BE2C (cell line): ENCODE measurements around the gene IL3.
A peak's percentile ranks its signal among the peaks of the same experiment; 100 is the strongest.
"Not testable (repeated sequence)": the region's sequence is repeated elsewhere in the genome, so short reads cannot be mapped to it uniquely, and the experiment has no call there.

ENCODE experiments used
- DNase-seq: peaks from one replicate; pipeline ENCODE4 v3.0.0-alpha.2; 2020
- H3K27me3 ChIP-seq: fragments of 250-450 bp; sonication (Bioruptor Pico); 2 replicates; pipeline ENCODE4 v1.5.1; 2020; ENCODE audit warnings: mild to moderate bottlenecking
- H3K36me3 ChIP-seq: fragments of 250-450 bp; sonication (Bioruptor Pico); 2 replicates; pipeline ENCODE4 v1.5.1; 2020; ENCODE audit warnings: mild to moderate bottlenecking
- H3K4me1 ChIP-seq: fragments of 250-450 bp; sonication (Bioruptor Pico); 2 replicates; pipeline ENCODE4 v1.5.1; 2020
- H3K4me3 ChIP-seq: 2 replicates; pipeline ENCODE4 v1.5.1; 2011; ENCODE audit warnings: low read depth, low read length
- H3K9me3 ChIP-seq: fragments of 250-450 bp; sonication (Bioruptor Pico); 2 replicates; pipeline ENCODE4 v1.5.1; 2020
- CTCF ChIP-seq: IDR thresholded peaks from 2 replicates; pipeline ENCODE4 v1.5.1; 2012; ENCODE audit warnings: mild to moderate bottlenecking, low read depth, low read length

The IL3 gene

GRCh38 chr5:132105688-132106087, 45.2 kb downstream of the IL3 start:
- Histone ChIP-seq H3K9me3 (no peaks in the 10 kb centered on the region), H3K4me1 (peaks cover 29% of the 10 kb centered on the region), H3K36me3 (no peaks in the 10 kb centered on the region), H3K27me3 (no peaks in the 10 kb centered on the region), H3K4me3 (no peak overlapping the region)
- TF ChIP-seq CTCF, result no peak
- DNase-seq, result peak; percentile 77

- not testable (repeated sequence) for H3K27me3 ChIP-seq, H3K4me3 ChIP-seq, H3K36me3 ChIP-seq, DNase-seq, H3K9me3 ChIP-seq
- H3K4me1 ChIP-seq, result peaks cover 17% of the 10 kb centered on the region
Observed at GRCh38 chr5:132108495-132108894, 48.0 kb downstream of the IL3 start.

- not testable (repeated sequence) for H3K36me3 ChIP-seq, H3K4me3 ChIP-seq, H3K9me3 ChIP-seq, DNase-seq, H3K27me3 ChIP-seq
- peaks cover 14% of the 10 kb centered on the region for H3K4me1 ChIP-seq
Observed at GRCh38 chr5:132108957-132109356, 48.5 kb downstream of the IL3 start.

- Histone ChIP-seq H3K4me1 (peaks cover 10% of the 10 kb centered on the region), H3K9me3 (no peaks in the 10 kb centered on the region), H3K36me3 (no peaks in the 10 kb centered on the region), H3K27me3 (no peaks in the 10 kb centered on the region), H3K4me3 (no peak overlapping the region)
- no peak for DNase-seq
- TF ChIP-seq CTCF, result no peak
Observed at GRCh38 chr5:132109494-132110053, 49.1 kb downstream of the IL3 start.

GRCh38 chr5:132110195-132110594, 49.7 kb downstream of the IL3 start:
- TF ChIP-seq CTCF, result no peak

GRCh38 chr5:132110930-132111329, 50.5 kb downstream of the IL3 start:
- no peak for DNase-seq
- TF ChIP-seq CTCF, result no peak
- Histone ChIP-seq H3K27me3 (no peaks in the 10 kb centered on the region), H3K9me3 (no peaks in the 10 kb centered on the region), H3K4me1 (no peaks in the 10 kb centered on the region), H3K4me3 (no peak overlapping the region), H3K36me3 (no peaks in the 10 kb centered on the region)

More at GRCh38 chr5:132110195-132110594, 49.7 kb downstream of the IL3 start:
- no peaks in the 10 kb centered on the region for H3K36me3 ChIP-seq
- no peaks in the 10 kb centered on the region for H3K27me3 ChIP-seq
- H3K4me1 ChIP-seq, result peaks cover 4% of the 10 kb centered on the region
- H3K9me3 ChIP-seq, result no peaks in the 10 kb centered on the region
- no peak overlapping the region for H3K4me3 ChIP-seq
- DNase-seq, result no peak

GRCh38 chr5:132112111-132112510, 51.7 kb downstream of the IL3 start:
- Histone ChIP-seq H3K27me3 (no peaks in the 10 kb centered on the region), H3K4me3 (no peak overlapping the region), H3K4me1 (no peaks in the 10 kb centered on the region)

More at GRCh38 chr5:132112111-132112510, 51.7 kb downstream of the IL3 start:
- Histone ChIP-seq H3K36me3 (no peaks in the 10 kb centered on the region), H3K9me3 (no peaks in the 10 kb centered on the region)
- no peak for TF ChIP-seq CTCF
- DNase-seq, result no peak
